ENCODE data around the gene CPLANE2.

Gene CPLANE2

GRCh38 chr1:16206547-16207317, 30.3 kb downstream of the CPLANE2 start (continued):
- TF ChIP-seq HIC1 (tag by site-specific recombination; IDR thresholded peaks at IDR 0.05), result no peak
- no peak for TF ChIP-seq PRDM2 (tag by site-specific recombination; IDR thresholded peaks at IDR 0.05; ENCODE audit: borderline replicate concordance)
- TF ChIP-seq PRDM10 (tag by site-specific recombination; IDR thresholded peaks at IDR 0.05), result 0 out of 2 replicates have a peak, but pooled peaks have one; percentile 44
- no peak for TF ChIP-seq ZNF658 (tag by site-specific recombination; IDR thresholded peaks at IDR 0.05)
- TF ChIP-seq ZNF121 (tag by site-specific recombination; IDR thresholded peaks at IDR 0.05), result peak; percentile 95
- no peak for TF ChIP-seq ZNF701 (tag by site-specific recombination; IDR thresholded peaks at IDR 0.05)
- no peak for TF ChIP-seq ZNF677 (tag by site-specific recombination; IDR thresholded peaks at IDR 0.05)
- TF ChIP-seq ZBTB17 (tag by site-specific recombination; IDR thresholded peaks at IDR 0.05), result no peak; the same call in 1 of the 2 replicates
- TF ChIP-seq ZNF394 (tag by site-specific recombination; IDR thresholded peaks at IDR 0.05; ENCODE audit: borderline replicate concordance), result 0 out of 2 replicates have a peak, but pooled peaks have one; percentile 38
- peak; percentile 69 for TF ChIP-seq ZBTB8A (tag by site-specific recombination; IDR thresholded peaks at IDR 0.05)
- TF ChIP-seq ZNF112 (tag by site-specific recombination; IDR thresholded peaks at IDR 0.05), result no peak
- peak; percentile 25; the same call in 1 of the 2 replicates for TF ChIP-seq ZNF2 (tag by site-specific recombination; IDR thresholded peaks at IDR 0.05)
- TF ChIP-seq ZNF629 (tag by site-specific recombination; IDR thresholded peaks at IDR 0.05), result peak; percentile 49
- no peak for TF ChIP-seq ZNF555 (tag by site-specific recombination; conservative IDR thresholded peaks at IDR 0.05)
- TF ChIP-seq ZNF404 (tag by site-specific recombination; IDR thresholded peaks at IDR 0.05), result no peak
- no peak for TF ChIP-seq ZNF37A (tag by site-specific recombination; IDR thresholded peaks at IDR 0.05)
- TF ChIP-seq ZNF488 (tag by site-specific recombination; IDR thresholded peaks at IDR 0.05), result no peak
- peak; percentile 60; the same call in 1 of the 2 replicates for TF ChIP-seq KLF17 (tag by site-specific recombination; IDR thresholded peaks at IDR 0.05)
- no peak for TF ChIP-seq ZSCAN16 (tag by site-specific recombination; IDR thresholded peaks at IDR 0.05)
- TF ChIP-seq ZSCAN5A (tag by site-specific recombination; IDR thresholded peaks at IDR 0.05), result peak; percentile 80; the same call in 1 of the 2 replicates
- TF ChIP-seq ZNF600 (tag by site-specific recombination; IDR thresholded peaks at IDR 0.05), result peak; percentile 89
- no peak for TF ChIP-seq ZNF785 (tag by site-specific recombination; IDR thresholded peaks at IDR 0.05)
- TF ChIP-seq ZNF76 (tag by site-specific recombination; IDR thresholded peaks at IDR 0.05; ENCODE audit: borderline replicate concordance, low read depth), result peak; percentile 33; the same call in 1 of the 2 replicates
- no peak for TF ChIP-seq ZNF221 (tag by site-specific recombination; IDR thresholded peaks at IDR 0.05; ENCODE audit: borderline replicate concordance)
